ENCODE data around the gene DHX35. TPM values are rescaled to one million over a fixed set of nuclear protein-coding genes. Genes with fewer than 3 reads are reported as not detected.
A peak's percentile ranks its signal among the peaks of the same experiment; 100 is the strongest.

The DHX35 gene
- total and polyA plus RNA-seq, 2 of the 13 experiments (the other 11 are each of a cell fraction or from before 2014, with no cell fraction given), result 25.8 to 28.7 TPM

- TF ChIP-seq, protein P1, sequence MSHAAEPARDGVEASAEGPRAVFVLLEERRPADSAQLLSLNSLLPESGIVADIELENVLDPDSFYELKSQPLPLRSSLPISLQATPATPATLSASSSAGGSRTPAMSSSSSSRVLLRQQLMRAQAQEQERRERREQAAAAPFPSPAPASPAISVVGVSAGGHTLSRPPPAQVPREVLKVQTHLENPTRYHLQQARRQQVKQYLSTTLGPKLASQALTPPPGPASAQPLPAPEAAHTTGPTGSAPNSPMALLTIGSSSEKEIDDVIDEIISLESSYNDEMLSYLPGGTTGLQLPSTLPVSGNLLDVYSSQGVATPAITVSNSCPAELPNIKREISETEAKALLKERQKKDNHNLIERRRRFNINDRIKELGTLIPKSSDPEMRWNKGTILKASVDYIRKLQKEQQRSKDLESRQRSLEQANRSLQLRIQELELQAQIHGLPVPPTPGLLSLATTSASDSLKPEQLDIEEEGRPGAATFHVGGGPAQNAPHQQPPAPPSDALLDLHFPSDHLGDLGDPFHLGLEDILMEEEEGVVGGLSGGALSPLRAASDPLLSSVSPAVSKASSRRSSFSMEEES (CRISPR knock-in tag; IDR thresholded peaks at IDR 0.05), result no peak
- TF ChIP-seq MYC (CRISPR knock-in tag; IDR thresholded peaks at IDR 0.05; ENCODE audit: borderline replicate concordance), result no peak; the same call in 1 of the 2 replicates
- peak; percentile 92 for TF ChIP-seq ZMYM3 (CRISPR knock-in tag; IDR thresholded peaks at IDR 0.05)
- TF ChIP-seq IKZF5 (CRISPR knock-in tag; IDR thresholded peaks at IDR 0.05), result no peak
- 0 out of 2 replicates have a peak, but pooled peaks have one; percentile 34 for TF ChIP-seq LBX2 (CRISPR knock-in tag; IDR thresholded peaks at IDR 0.05; ENCODE audit: borderline replicate concordance)
- TF ChIP-seq ZNF878 (CRISPR knock-in tag; IDR thresholded peaks at IDR 0.05), result peak; percentile 61; the same call in 1 of the 2 replicates
- TF ChIP-seq TIGD3 (CRISPR knock-in tag; IDR thresholded peaks at IDR 0.05; ENCODE audit: borderline replicate concordance), result no peak
- TF ChIP-seq ZNF577 (CRISPR knock-in tag; IDR thresholded peaks at IDR 0.05; ENCODE audit: borderline replicate concordance, low read depth), result no peak
- TF ChIP-seq SKI (IDR thresholded peaks at IDR 0.05; ENCODE audit: partially characterized antibody), result no peak
- no peak for TF ChIP-seq ZKSCAN5 (CRISPR knock-in tag; IDR thresholded peaks at IDR 0.05)
- no peak for TF ChIP-seq NPAS2 (CRISPR knock-in tag; IDR thresholded peaks at IDR 0.05; ENCODE audit: borderline replicate concordance)
- TF ChIP-seq RELA (CRISPR knock-in tag; IDR thresholded peaks at IDR 0.05), result no peak
- TF ChIP-seq RCOR2 (CRISPR knock-in tag; IDR thresholded peaks at IDR 0.05), result peak; percentile 56; the same call in 1 of the 2 replicates
- no peak for TF ChIP-seq ZNF383 (CRISPR knock-in tag; IDR thresholded peaks at IDR 0.05; ENCODE audit: borderline replicate concordance)
- peak; percentile 68; the same call in 1 of the 2 replicates for TF ChIP-seq POGZ (CRISPR knock-in tag; IDR thresholded peaks at IDR 0.05)
- TF ChIP-seq, protein P2, sequence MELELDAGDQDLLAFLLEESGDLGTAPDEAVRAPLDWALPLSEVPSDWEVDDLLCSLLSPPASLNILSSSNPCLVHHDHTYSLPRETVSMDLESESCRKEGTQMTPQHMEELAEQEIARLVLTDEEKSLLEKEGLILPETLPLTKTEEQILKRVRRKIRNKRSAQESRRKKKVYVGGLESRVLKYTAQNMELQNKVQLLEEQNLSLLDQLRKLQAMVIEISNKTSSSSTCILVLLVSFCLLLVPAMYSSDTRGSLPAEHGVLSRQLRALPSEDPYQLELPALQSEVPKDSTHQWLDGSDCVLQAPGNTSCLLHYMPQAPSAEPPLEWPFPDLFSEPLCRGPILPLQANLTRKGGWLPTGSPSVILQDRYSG (CRISPR knock-in tag; IDR thresholded peaks at IDR 0.05), result no peak
- no peak for TF ChIP-seq GABPA (IDR thresholded peaks at IDR 0.05; ENCODE audit: low read depth, low read length)
- peak; percentile 49; the same call in 1 of the 2 replicates for TF ChIP-seq GABPA (CRISPR knock-in tag; IDR thresholded peaks at IDR 0.05; ENCODE audit: low read depth)
- TF ChIP-seq ARID5B (CRISPR knock-in tag; IDR thresholded peaks at IDR 0.05), result peak; percentile 69
- TF ChIP-seq GATAD2A (CRISPR knock-in tag; IDR thresholded peaks at IDR 0.05), result peak; percentile 47
- no peak for TF ChIP-seq ZNF367 (CRISPR knock-in tag; IDR thresholded peaks at IDR 0.05; ENCODE audit: borderline replicate concordance)
These were observed 108.5 kb downstream of the DHX35 start (continued) for GRCh38 chr20:39070484-39071231.

Data from HepG2 (cell line).